22Rv1 (cell line): ENCODE data around the gene GFY.

ENCODE experiments used
- H3K27ac ChIP-seq: fragments of 450-650 bp; 2 replicates; pipeline ENCODE4 v1.5.1; 2017
- ZFX ChIP-seq: fragments of 450-650 bp; IDR thresholded peaks from 2 replicates; pipeline ENCODE4 v1.6.1; 2017; ENCODE audit warnings: antibody characterized with exemption, borderline replicate concordance
- TF ChIP-seq, protein P1 (sequence below): fragments of 450-650 bp; IDR thresholded peaks from 2 replicates; pipeline ENCODE4 v1.5.1; 2017; ENCODE audit warnings: mild to moderate bottlenecking

GFY gene

GRCh38 chr19:49390131-49390928 is 34.9 kb upstream of the GFY start:
- H3K27ac ChIP-seq = no peak overlapping the region
- no peak for TF ChIP-seq ZFX
- TF ChIP-seq, protein P1, sequence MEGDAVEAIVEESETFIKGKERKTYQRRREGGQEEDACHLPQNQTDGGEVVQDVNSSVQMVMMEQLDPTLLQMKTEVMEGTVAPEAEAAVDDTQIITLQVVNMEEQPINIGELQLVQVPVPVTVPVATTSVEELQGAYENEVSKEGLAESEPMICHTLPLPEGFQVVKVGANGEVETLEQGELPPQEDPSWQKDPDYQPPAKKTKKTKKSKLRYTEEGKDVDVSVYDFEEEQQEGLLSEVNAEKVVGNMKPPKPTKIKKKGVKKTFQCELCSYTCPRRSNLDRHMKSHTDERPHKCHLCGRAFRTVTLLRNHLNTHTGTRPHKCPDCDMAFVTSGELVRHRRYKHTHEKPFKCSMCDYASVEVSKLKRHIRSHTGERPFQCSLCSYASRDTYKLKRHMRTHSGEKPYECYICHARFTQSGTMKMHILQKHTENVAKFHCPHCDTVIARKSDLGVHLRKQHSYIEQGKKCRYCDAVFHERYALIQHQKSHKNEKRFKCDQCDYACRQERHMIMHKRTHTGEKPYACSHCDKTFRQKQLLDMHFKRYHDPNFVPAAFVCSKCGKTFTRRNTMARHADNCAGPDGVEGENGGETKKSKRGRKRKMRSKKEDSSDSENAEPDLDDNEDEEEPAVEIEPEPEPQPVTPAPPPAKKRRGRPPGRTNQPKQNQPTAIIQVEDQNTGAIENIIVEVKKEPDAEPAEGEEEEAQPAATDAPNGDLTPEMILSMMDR = no peak

GRCh38 chr19:49390929-49391359 is 34.2 kb upstream of the GFY start:
- H3K27ac ChIP-seq = peak overlapping the region; percentile 35; the same call in 1 of the 2 replicates
- TF ChIP-seq ZFX = no peak
- TF ChIP-seq, protein P1 = no peak

DNA sequence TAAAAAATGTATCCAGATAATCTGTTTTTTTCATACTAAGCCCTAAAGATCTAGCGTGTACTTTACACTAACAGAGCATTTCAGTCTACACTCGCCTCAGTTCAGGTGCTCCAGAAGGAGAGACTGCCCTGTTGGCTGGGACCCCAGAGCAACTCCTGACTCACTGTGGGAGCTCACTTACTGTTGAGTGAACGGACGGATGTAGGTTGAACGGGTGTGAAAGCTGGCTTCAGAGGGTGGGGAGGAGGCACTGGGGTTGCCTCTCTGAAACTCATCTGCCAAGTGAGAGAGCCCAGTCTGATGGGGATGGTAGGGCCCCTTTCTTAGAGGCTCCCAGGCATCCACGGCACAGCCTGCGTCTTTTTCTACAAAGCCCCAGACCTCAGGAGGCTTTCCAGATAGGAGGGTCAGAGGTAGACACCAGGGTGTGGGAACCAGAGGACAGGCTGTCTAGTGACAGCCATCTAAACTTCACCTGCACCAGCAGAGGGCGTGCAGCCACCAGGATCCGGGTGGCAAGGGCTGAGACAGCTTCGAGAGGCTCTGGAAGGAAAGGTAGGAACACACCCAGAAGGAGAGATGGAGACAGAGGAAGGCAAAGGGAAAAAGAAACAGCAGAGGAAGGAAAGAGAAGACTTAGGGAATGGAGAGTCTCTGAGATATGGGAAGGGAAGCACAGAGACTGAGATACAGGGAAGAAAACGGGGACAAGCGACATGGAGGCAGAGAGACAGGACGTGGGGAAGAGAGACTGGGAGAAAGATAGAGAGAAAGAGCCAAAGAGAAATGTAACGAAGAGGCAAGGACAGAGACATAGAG is 33.4 kb upstream of the GFY start:
- peak overlapping the region; percentile 35 for H3K27ac ChIP-seq
- TF ChIP-seq ZFX = no peak
- TF ChIP-seq, protein P1 = peak; percentile 96

- no peak overlapping the region for H3K27ac ChIP-seq
- no peak for TF ChIP-seq ZFX
- TF ChIP-seq, protein P1 = no peak
These were observed 31.3 kb upstream of the GFY start for GRCh38 chr19:49393881-49394280.

DNA sequence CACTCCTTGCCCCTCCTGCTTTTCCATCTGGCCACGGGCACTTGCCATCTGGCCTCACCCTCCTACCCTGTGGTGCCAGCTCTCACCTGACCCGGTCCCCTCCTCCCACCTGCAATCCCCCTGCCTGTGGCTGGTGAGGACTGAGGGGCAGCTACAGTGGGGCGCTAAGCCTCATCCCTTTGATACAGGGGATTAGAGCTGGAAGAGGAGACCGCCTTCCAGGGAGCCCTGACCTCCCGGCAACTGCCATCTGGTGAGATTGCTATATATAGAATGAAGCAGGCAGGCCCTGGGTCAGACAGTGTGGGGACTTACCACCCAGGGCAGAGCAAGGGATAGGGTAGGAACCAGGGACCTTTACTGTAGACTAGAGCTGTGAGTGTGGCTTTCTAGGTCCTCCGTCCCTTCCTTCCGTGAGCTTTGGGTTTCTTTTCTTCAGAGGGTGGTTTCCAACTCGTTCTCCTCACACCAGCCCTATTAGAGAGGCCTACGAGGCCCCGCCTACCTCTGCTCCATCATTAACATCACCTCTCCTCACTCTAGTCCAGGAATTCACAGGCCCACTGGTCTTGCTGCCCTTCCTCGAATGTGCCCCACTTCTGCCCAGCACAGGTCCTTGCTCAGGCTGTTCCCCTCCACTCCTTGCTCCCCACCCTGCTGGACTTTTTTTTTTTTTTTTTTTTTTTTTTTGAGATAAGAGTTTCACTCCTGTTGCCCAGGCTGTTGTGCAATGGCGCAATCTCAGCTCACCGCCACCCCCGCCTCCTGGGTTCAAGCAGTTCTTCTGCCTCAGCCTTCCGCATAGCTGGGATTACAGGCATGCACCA is 29.4 kb upstream of the GFY start:
- TF ChIP-seq, protein P1 = no peak
- no peak for TF ChIP-seq ZFX

DNA sequence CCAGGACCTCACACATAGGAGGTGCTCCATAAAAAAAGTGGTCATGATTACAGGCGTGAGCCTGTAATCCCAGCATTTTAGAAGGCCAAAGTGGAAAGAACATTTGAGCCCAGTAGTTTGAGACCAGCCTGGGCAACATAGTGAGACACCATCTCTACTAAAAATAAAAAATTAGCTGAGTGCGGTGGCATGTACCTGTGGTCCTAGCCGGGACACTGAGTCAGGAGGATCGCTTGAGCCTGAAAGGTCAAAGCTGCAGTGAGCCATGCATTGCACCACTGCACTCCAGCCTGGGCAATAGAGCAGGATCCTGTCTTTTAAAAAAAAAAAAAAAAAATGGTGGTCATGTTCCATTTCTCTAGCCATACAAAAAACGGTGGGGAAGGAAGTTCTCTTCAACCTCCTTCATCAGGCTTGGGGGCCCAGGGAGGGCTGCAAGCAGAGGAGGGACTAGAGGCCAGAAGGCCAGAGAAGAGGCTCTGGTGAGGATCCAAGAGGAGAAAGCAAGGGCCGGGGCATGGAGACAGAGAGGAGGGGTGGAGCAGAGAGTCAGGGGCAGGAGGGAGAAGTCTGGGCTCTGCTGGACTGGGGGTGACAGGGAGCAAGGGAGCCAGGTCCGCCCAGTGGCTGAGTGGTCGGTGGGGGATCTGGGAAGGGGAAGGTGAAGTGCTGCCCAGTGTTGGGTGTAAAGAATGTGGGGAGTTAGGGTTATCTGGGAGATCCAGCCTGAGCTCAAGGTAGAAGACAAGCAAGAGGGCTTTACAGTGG is 28.3 kb upstream of the GFY start:
- TF ChIP-seq, protein P1 = no peak
- no peak overlapping the region for H3K27ac ChIP-seq

More for the DNA sequence above, 29.4 kb upstream of the GFY start:
- H3K27ac ChIP-seq = no peak overlapping the region
